NB4 (cell line): ENCODE measurements around the gene CCDC54.

Source experiments
- CTCF ChIP-seq: IDR thresholded peaks from one replicate; pipeline ENCODE4 v1.5.1; 2012; ENCODE audit warnings: low read depth, low read length
- MAX ChIP-seq: IDR thresholded peaks from 2 replicates; pipeline ENCODE4 v1.6.1; 2011; ENCODE audit warnings: low read depth, low read length
- POLR2A ChIP-seq: IDR thresholded peaks from 2 replicates; pipeline ENCODE4 v1.6.1; 2011; ENCODE audit warnings: mild to moderate bottlenecking; ENCODE audit not compliant: insufficient read length; ENCODE audit errors: extremely low read depth

GRCh38 chr3:107395066-107395465, 17.8 kb downstream of the CCDC54 start:
- TF ChIP-seq CTCF (no peak), POLR2A (no peak), MAX (no peak)
